IMR-90 (cell line): Measurements from ENCODE around the gene TMTC2. TPM values are rescaled to one million over a fixed set of nuclear protein-coding genes. Genes with fewer than 3 reads are reported as not detected.

ENCODE experiments used
- ATAC-seq: fragments of 200-7000 bp; cut with Tn5 transposase; 2 replicates; pipeline ENCODE4 v1.9.1; 2020; ENCODE audit warnings: low read depth, mild to moderate bottlenecking, moderate library complexity
- BruUV-seq: library from RNA; stranded (reverse); fragments of 400-500 nt; replicated peaks from 2 replicates; lab custom pipeline; 2021; lab: Mats Ljungman, UMichigan
- CTCF ChIA-PET: fragments of 300-600 bp; formaldehyde crosslinking; extraction: SDS; loops from one replicate; lab custom pipeline; 2021; ENCODE audit warnings: antibody characterized with exemption; lab: Yijun Ruan, JAX
- POLR2A ChIA-PET: fragments of 300-600 bp; sonication (Branson Sonifier 250); formaldehyde crosslinking; loops from one replicate; lab custom pipeline; 2022; ENCODE audit warnings: antibody characterized with exemption; ENCODE audit not compliant: unreplicated experiment; lab: Charles Lee
- DNase-seq: peaks from one replicate; pipeline ENCODE4 v3.0.0; 2013
- H2AFZ ChIP-seq: replicated peaks from 2 replicates; pipeline ENCODE3; 2013; ENCODE audit warnings: low read length, mild to moderate bottlenecking; ENCODE audit not compliant: poor library complexity
- H2AK5ac ChIP-seq: 2 replicates; pipeline ENCODE4 v1.6.1; 2013; ENCODE audit warnings: low read depth, low read length, inconsistent platforms
- H2AK9ac ChIP-seq: replicated peaks from 2 replicates; pipeline ENCODE3; 2013; ENCODE audit warnings: mild to moderate bottlenecking, low read depth, low read length, moderate library complexity; ENCODE audit not compliant: poor library complexity
- H2BK120ac ChIP-seq: 2 replicates; pipeline ENCODE4 v1.6.1; 2013; ENCODE audit warnings: low read depth, low read length, inconsistent platforms
- H2BK15ac ChIP-seq: 3 replicates; pipeline ENCODE4 v1.6.1; 2013; ENCODE audit warnings: low read depth, low read length, inconsistent platforms
- H2BK20ac ChIP-seq: 2 replicates; pipeline ENCODE4 v1.6.1; 2013; ENCODE audit warnings: low read depth, mild to moderate bottlenecking, inconsistent platforms, low read length, moderate library complexity
- H2BK5ac ChIP-seq: 2 replicates; pipeline ENCODE4 v1.6.1; 2013; ENCODE audit warnings: mild to moderate bottlenecking, low read depth, low read length, inconsistent platforms; ENCODE audit not compliant: poor library complexity, severe bottlenecking
- H3K14ac ChIP-seq: replicated peaks from 2 replicates; pipeline ENCODE4 v1.6.1; 2013; ENCODE audit warnings: low read depth, low read length, inconsistent platforms
- H3K18ac ChIP-seq: 2 replicates; pipeline ENCODE4 v1.6.1; 2013; ENCODE audit warnings: low read depth, low read length, control low read depth
- H3K23ac ChIP-seq: 2 replicates; pipeline ENCODE4 v1.6.1; 2013; ENCODE audit warnings: low read depth, low read length, inconsistent platforms
- H3K27ac ChIP-seq: 2 replicates; pipeline ENCODE4 v1.5.1; 2013; ENCODE audit warnings: mild to moderate bottlenecking, control low read depth, low read length; ENCODE audit not compliant: insufficient read depth
- H3K27me3 ChIP-seq: 2 replicates; pipeline ENCODE4 v1.6.1; 2013; ENCODE audit warnings: low read length; ENCODE audit not compliant: control insufficient read depth, insufficient read depth
- H3K36me3 ChIP-seq: 2 replicates; pipeline ENCODE4 v1.6.1; 2013; ENCODE audit warnings: low read length, mixed read lengths; ENCODE audit not compliant: control insufficient read depth, insufficient read depth
- H3K4ac ChIP-seq: 2 replicates; pipeline ENCODE4 v1.6.1; 2013; ENCODE audit warnings: low read depth, low read length, inconsistent platforms
- H3K4me1 ChIP-seq: 2 replicates; pipeline ENCODE4 v1.6.1; 2013; ENCODE audit warnings: low read length, mixed read lengths; ENCODE audit not compliant: control insufficient read depth, insufficient read depth
- H3K4me2 ChIP-seq: 2 replicates; pipeline ENCODE4 v1.6.1; 2013; ENCODE audit warnings: low read depth, mild to moderate bottlenecking, control low read depth, low read length, moderate library complexity
- H3K4me3 ChIP-seq: 2 replicates; pipeline ENCODE4 v1.5.1; 2013; ENCODE audit warnings: low read depth, mild to moderate bottlenecking, control low read depth, low read length, moderate library complexity; ENCODE audit not compliant: insufficient read depth
- H3K56ac ChIP-seq: 2 replicates; pipeline ENCODE4 v1.6.1; 2013; ENCODE audit warnings: low read length, inconsistent platforms; ENCODE audit not compliant: insufficient read depth; ENCODE audit errors: extremely low read depth
- H3K79me1 ChIP-seq, 2 experiments: 2 replicates each; pipeline ENCODE4 v1.6.1; 2013; ENCODE audit warnings: low read length in 2 of 2, inconsistent platforms in 1 of 2, low read depth in 1 of 2
- H3K9ac ChIP-seq: 2 replicates; pipeline ENCODE4 v1.6.1; 2013; ENCODE audit warnings: low read depth, low read length, control low read depth
- H3K9me1 ChIP-seq: 2 replicates; pipeline ENCODE4 v1.6.1; 2013; ENCODE audit warnings: low read length, inconsistent platforms; ENCODE audit not compliant: insufficient read depth
- H3K9me3 ChIP-seq: 2 replicates; pipeline ENCODE4 v1.6.1; 2013; ENCODE audit warnings: low read length; ENCODE audit not compliant: control insufficient read depth, insufficient read depth
- H4K20me1 ChIP-seq: 2 replicates; pipeline ENCODE4 v1.6.1; 2013; ENCODE audit warnings: low read length, inconsistent platforms; ENCODE audit not compliant: insufficient read depth
- H4K5ac ChIP-seq: 2 replicates; pipeline ENCODE4 v1.6.1; 2013; ENCODE audit warnings: mild to moderate bottlenecking, low read depth, low read length, control low read depth
- H4K8ac ChIP-seq, 2 experiments: 2 replicates each; pipeline ENCODE4 v1.6.1; 2013; ENCODE audit warnings: low read depth in 2 of 2, low read length in 2 of 2, control low read depth in 1 of 2, inconsistent platforms in 1 of 2
- H4K91ac ChIP-seq: 2 replicates; pipeline ENCODE4 v1.6.1; 2013; ENCODE audit warnings: low read depth, low read length, inconsistent platforms; ENCODE audit not compliant: insufficient read depth
- MXI1 ChIP-seq: IDR thresholded peaks from 2 replicates; pipeline ENCODE4 v1.6.1; 2012; ENCODE audit warnings: low read depth, mild to moderate bottlenecking, low read length, moderate library complexity, borderline replicate concordance
- SMC3 ChIP-seq: fragments of 150-350 bp; IDR thresholded peaks from 2 replicates; pipeline ENCODE4 v1.6.1; 2016; ENCODE audit warnings: low read depth, mild to moderate bottlenecking, antibody characterized with exemption, low read length, moderate library complexity
- WGBS, 2 experiments: methylation state at CpG; one replicate each; pipeline versions ENCODE4 v1.1.5 to v1.1.7; 2013; ENCODE audit warnings: missing lambda C conversion rate in 2 of 2; ENCODE audit not compliant: insufficient read length in 1 of 2; ENCODE audit errors: extremely low coverage in 2 of 2; 5-methylcytosine and 5-hydroxymethylcytosine counted together
- dilution Hi-C: fragments of 300-500 bp; cut with HindIII; formaldehyde crosslinking; loops from one replicate; pipeline ENCODE4 v1.14.3; 2018; ENCODE audit warnings: low sequenced_read_pairs; ENCODE audit not compliant: unreplicated experiment
- in situ Hi-C: fragments of 300-500 bp; cut with MboI; formaldehyde crosslinking; loops from 3 replicates; pipeline ENCODE4 v1.14.3; 2019; ENCODE audit warnings: low sequenced_read_pairs, inconsistent platforms, mixed read lengths
- intact Hi-C: fragments of 100-400 bp; cut with micrococcal nuclease; formaldehyde crosslinking; loops from 2 replicates; pipeline ENCODE4 v1.10.0; 2022
- polyA plus RNA-seq, 3 experiments: library from polyadenylated mRNA; depleted of rRNA; stranded (reverse); fragments of >200 nt; gene quantifications; 2 replicates each; pipeline ENCODE4 v1.2.3, GENCODE V29; 2012; ENCODE audit warnings: low replicate concordance in 1 of 3
- total RNA-seq: library from RNA; depleted of rRNA; stranded (reverse); fragments of >200 nt; gene quantifications from 2 replicates; pipeline ENCODE4 v1.2.3, GENCODE V29; 2012

TMTC2 gene
- total and polyA plus RNA-seq, 2 of the 4 experiments (the other 2 are of a cell fraction), result 0.56 to 1.4 TPM

DNA sequence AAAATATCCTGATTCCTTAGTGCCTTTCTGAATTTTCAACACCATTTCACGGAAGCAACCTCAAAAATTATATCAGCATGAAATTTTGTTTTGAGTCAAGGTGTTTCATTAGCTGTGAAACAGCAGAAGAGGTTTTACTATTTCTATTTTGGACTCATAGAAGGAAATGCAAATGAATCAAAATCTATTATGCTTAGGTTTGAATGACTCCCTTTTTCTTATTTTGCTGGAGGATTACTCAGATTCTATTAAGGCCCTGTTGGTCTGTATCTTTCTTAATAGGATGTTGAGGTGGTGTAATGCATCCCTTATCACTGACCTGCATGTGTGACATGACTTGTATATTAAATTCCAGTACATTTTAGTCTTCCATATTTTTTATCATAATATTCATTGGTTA, 165.8 kb downstream of the TMTC2 start:
- H3K56ac ChIP-seq, result no peak overlapping the region
- TF ChIP-seq MXI1 (no peak), SMC3 (no peak)
- POLR2A ChIA-PET, result no interaction called here
- H3K36me3 ChIP-seq, result no peaks in the 10 kb centered on the region; the same call in 1 of the 2 replicates
- H3K4ac ChIP-seq, result no peak overlapping the region
- H2AK9ac ChIP-seq, result no peak overlapping the region
- CTCF ChIA-PET, result no interaction called here
- H3K4me1 ChIP-seq, result no peaks in the 10 kb centered on the region
- H2BK15ac ChIP-seq, result no peak overlapping the region
- dilution Hi-C loops, result no loop called here
- H3K14ac ChIP-seq, result no peak overlapping the region
- no peak overlapping the region for H2AK5ac ChIP-seq
- no peaks in the 10 kb centered on the region for H3K79me1 ChIP-seq
- H3K27ac ChIP-seq, result no peak overlapping the region
- DNase-seq (no peak), ATAC-seq (no peak)
- intact Hi-C loops, result no loop called here
- no peaks in the 10 kb centered on the region for H3K9me3 ChIP-seq
- H3K27me3 ChIP-seq, result no peaks in the 10 kb centered on the region
- H3K18ac ChIP-seq, result no peak overlapping the region
- no peak overlapping the region for H2BK120ac ChIP-seq
- H3K9ac ChIP-seq, result no peak overlapping the region
- no peak overlapping the region for H3K4me2 ChIP-seq
- no CpG with 5 or more reads among the region's 1 CpG for WGBS, 2 experiments
- H2AFZ ChIP-seq, result no peak overlapping the region
- no peak overlapping the region for H4K8ac ChIP-seq
- no peak overlapping the region for H3K23ac ChIP-seq
- no peaks in the 10 kb centered on the region for H4K20me1 ChIP-seq
- no peak overlapping the region for H2BK5ac ChIP-seq
- H4K5ac ChIP-seq, result no peak overlapping the region
- no peak overlapping the region for H2BK20ac ChIP-seq
- BruUV-seq, result no TSS peak
- no peaks in the 10 kb centered on the region for H3K9me1 ChIP-seq
- no peak overlapping the region for H3K4me3 ChIP-seq
- in situ Hi-C loops, result no loop called here
- H4K91ac ChIP-seq, result no peak overlapping the region
